CD4-positive, alpha-beta memory T cell (primary cell): Measurements from ENCODE around the gene CFAP251. TPM values are rescaled to one million over a fixed set of nuclear protein-coding genes. Genes with fewer than 3 reads are reported as not detected.
A peak's percentile ranks its signal among the peaks of the same experiment; 100 is the strongest.

Experiments
- CTCF ChIA-PET: fragments of 350-600 bp; sonication (Branson Sonifier 250); formaldehyde crosslinking; loops from one replicate; lab custom pipeline; 2021; ENCODE audit warnings: inconsistent platforms; ENCODE audit not compliant: partially characterized antibody; lab: Charles Lee
- POLR2A ChIA-PET: fragments of 350-600 bp; sonication (Branson Sonifier 250); formaldehyde crosslinking; loops from one replicate; lab custom pipeline; 2021; ENCODE audit not compliant: partially characterized antibody; lab: Charles Lee
- DNase-seq, 5 donors: peaks; one replicate each; pipeline versions ENCODE4 v3.0.0 to v3.0.0-alpha.2; 2020 to 2022; ENCODE audit warnings: mixed read lengths in 1 of 5
- H3K27ac ChIP-seq: one replicate; pipeline ENCODE4 v1.7.0; 2013; ENCODE audit warnings: low read depth, low read length
- H3K27me3 ChIP-seq: 2 replicates; pipeline ENCODE4 v1.7.0; 2013; ENCODE audit warnings: mild to moderate bottlenecking, low read length, moderate library complexity; ENCODE audit not compliant: insufficient read depth
- H3K36me3 ChIP-seq: 2 replicates; pipeline ENCODE4 v1.7.0; 2013; ENCODE audit warnings: mild to moderate bottlenecking, low read length, moderate library complexity; ENCODE audit not compliant: insufficient read depth
- H3K4me1 ChIP-seq: 2 replicates; pipeline ENCODE4 v1.7.0; 2013; ENCODE audit warnings: mild to moderate bottlenecking, low read length, moderate library complexity; ENCODE audit not compliant: insufficient read depth
- H3K4me3 ChIP-seq, 2 donors: one replicate each; pipeline ENCODE4 v1.7.0; 2013; ENCODE audit warnings: low read length in 2 of 2, mild to moderate bottlenecking in 1 of 2
- H3K9me3 ChIP-seq, 2 donors: one replicate each; pipeline ENCODE4 v1.7.0; 2013; ENCODE audit warnings: low read length in 2 of 2, control low read depth in 1 of 2; ENCODE audit not compliant: control insufficient read depth in 1 of 2
- H3K27ac Mint-ChIP-seq, 7 donors: one replicate each; pipeline ENCODE4 v1.8.0; 2020 to 2021; ENCODE audit warnings: mixed read lengths in 7 of 7, mild to moderate bottlenecking in 6 of 7, inconsistent platforms in 3 of 7, moderate library complexity in 3 of 7
- H3K27me3 Mint-ChIP-seq, 2 donors: one replicate each; pipeline ENCODE4 v1.8.0; 2020 to 2021; ENCODE audit warnings: mixed read lengths in 2 of 2
- H3K36me3 Mint-ChIP-seq, 2 donors: one replicate each; pipeline ENCODE4 v1.8.0; 2020 to 2021; ENCODE audit warnings: mixed read lengths in 2 of 2, inconsistent platforms in 1 of 2, mild to moderate bottlenecking in 1 of 2
- H3K4me1 Mint-ChIP-seq, 4 donors: one replicate each; pipeline ENCODE4 v1.8.0; 2020 to 2021; ENCODE audit warnings: mixed read lengths in 4 of 4, mild to moderate bottlenecking in 1 of 4
- H3K4me3 Mint-ChIP-seq, 8 donors: one replicate each; pipeline ENCODE4 v1.8.0; 2020 to 2021; ENCODE audit warnings: mixed read lengths in 8 of 8, mild to moderate bottlenecking in 7 of 8, moderate library complexity in 6 of 8, inconsistent platforms in 3 of 8
- H3K9me3 Mint-ChIP-seq, 8 donors: one replicate each; pipeline ENCODE4 v1.8.0; 2020 to 2021; ENCODE audit warnings: mixed read lengths in 8 of 8, mild to moderate bottlenecking in 5 of 8, inconsistent platforms in 3 of 8, moderate library complexity in 1 of 8
- intact Hi-C: fragments of 100-400 bp; cut with micrococcal nuclease; formaldehyde crosslinking; loops from one replicate; pipeline ENCODE4 v1.15.1; 2023
- polyA plus RNA-seq, 2 donors: library from polyadenylated mRNA; unstranded; fragments of 300-500 nt; fragmentation: Illumina TruSeq; gene quantifications; one replicate each; pipeline ENCODE4 v1.2.3, GENCODE V29; 2021
- total RNA-seq, 2 experiments: library from RNA; stranded (reverse); gene quantifications; one replicate each; pipeline ENCODE4 v1.2.3, GENCODE V29; 2021

CFAP251 gene
- total and polyA plus RNA-seq, 4 experiments from 2014 or later: 0.21 to 0.44 (median 0.23) TPM; not detected in 1

DNA sequence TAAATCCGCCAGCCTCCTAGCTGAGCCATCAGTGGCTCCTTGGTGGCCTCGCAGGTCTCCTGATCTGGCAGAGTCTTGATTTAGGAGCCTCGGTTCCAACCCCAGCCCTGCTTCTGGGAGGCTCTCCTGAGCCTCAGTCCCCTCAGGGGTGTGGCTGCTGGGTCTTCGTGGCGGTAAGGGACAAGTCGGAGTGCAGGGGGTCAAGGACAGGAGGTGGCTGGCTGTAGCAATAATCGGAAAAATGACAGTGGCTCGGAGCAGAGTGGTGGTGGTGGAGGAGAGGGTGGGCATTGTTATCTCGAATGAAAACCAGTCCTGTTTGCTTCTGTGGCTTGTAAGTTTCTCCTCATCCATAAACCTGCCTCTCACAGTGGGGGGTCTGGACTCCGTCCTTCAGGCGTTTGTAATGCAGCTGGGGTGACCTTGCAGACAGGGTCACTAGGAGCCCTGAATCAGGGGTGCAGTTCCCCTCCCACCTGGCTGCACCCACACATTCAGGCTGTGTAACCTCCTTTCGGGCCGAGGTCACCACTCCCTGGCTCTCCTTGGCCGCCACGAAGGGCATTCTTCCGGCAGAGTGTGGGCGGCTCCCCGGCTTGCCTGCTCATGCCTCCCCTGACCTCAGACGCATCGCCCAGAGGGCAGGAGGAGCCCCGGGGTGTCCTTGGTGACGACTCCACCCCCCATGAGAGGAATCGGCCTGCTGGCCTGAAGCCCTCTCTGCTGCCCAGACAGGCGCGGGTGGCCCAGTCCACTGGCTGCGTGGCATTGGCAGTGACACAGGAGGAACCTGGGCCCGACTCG is 111.4 kb downstream of the CFAP251 start:
- peak overlapping the region in 2 of 7 donors; percentile 23 to 48 for H3K27ac Mint-ChIP-seq
- Histone ChIP-seq H3K9me3 (no peaks in the 10 kb centered on the region), H3K27ac (no peak overlapping the region), H3K27me3 (no peaks in the 10 kb centered on the region), H3K4me3 (no peak overlapping the region), H3K4me1 (no peaks in the 10 kb centered on the region), H3K36me3 (no peaks in the 10 kb centered on the region)
- no peaks in the 10 kb centered on the region for H3K36me3 Mint-ChIP-seq
- POLR2A ChIA-PET: no interaction called here
- CTCF ChIA-PET: interaction anchor here (2.8 kb wide), 1 partner anchor 112 kb away, joined by 12 read pairs; the partner anchor contains the start of gene CFAP251
- intact Hi-C loops: no loop called here
- peaks cover 0 to 4% of the 10 kb centered on the region in 2 donors for H3K27me3 Mint-ChIP-seq
- H3K4me1 Mint-ChIP-seq: peaks cover 1 to 8% (median 3%) of the 10 kb centered on the region in 4 donors
- no peak for DNase-seq
- H3K9me3 Mint-ChIP-seq: no peaks in the 10 kb centered on the region
- peak overlapping the region in 1 of 8 donors; percentile 38 for H3K4me3 Mint-ChIP-seq

DNA sequence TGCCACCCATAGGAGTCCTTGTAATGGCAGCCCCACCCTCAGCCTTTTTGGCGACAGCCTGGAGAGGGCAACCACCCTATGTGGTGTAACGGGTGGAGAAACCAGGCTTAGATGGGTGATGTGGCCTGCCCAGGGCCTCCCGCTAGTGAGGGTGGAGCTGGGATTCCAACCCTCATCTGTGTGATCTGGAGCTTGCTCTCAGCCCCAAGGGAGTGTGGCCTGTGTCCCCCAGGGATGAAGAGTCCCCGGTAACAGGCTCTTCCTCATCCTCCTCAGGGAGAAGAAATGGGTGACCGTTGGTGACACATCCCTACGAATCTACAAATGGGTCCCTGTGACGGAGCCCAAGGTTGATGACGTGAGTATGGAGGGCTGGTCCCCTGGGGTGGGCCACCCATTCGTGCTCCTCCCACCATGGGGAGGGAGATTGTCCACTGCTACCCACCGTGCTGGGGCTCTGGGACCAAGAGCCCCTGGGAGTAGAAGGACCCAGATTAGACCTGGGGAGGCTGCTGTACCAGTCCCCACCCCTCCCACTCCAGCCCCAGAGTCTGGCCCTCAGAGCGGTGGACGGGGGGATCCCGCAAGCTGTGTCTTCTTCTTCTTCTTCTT is 112.1 kb downstream of the CFAP251 start:
- no peak overlapping the region for H3K4me3 ChIP-seq
- H3K27ac ChIP-seq: no peak overlapping the region
- no peak overlapping the region for H3K4me3 Mint-ChIP-seq
- no peaks in the 10 kb centered on the region for H3K9me3 ChIP-seq
- no peaks in the 10 kb centered on the region for H3K36me3 ChIP-seq
- ChIA-PET POLR2A (interaction anchor here (0.5 kb wide), 1 partner anchor 368 kb away, joined by 3 read pairs; no protein-coding TSS in a partner anchor), CTCF (interaction anchor here (2.0 to 2.8 kb wide), 2 partner anchors 11 to 113 kb away, joined by 5 to 12 read pairs; partner anchors contain the start of gene CFAP251)
- intact Hi-C loops: no loop called here
- H3K27me3 ChIP-seq: no peaks in the 10 kb centered on the region
- peaks cover 0 to 3% of the 10 kb centered on the region in 2 donors for H3K36me3 Mint-ChIP-seq
- H3K9me3 Mint-ChIP-seq: no peaks in the 10 kb centered on the region
- no peak overlapping the region for H3K27ac Mint-ChIP-seq
- no peak for DNase-seq
- peaks cover 1 to 8% (median 3%) of the 10 kb centered on the region in 4 donors for H3K4me1 Mint-ChIP-seq
- H3K4me1 ChIP-seq: no peaks in the 10 kb centered on the region
- H3K27me3 Mint-ChIP-seq: peaks cover 0 to 4% of the 10 kb centered on the region in 2 donors

DNA sequence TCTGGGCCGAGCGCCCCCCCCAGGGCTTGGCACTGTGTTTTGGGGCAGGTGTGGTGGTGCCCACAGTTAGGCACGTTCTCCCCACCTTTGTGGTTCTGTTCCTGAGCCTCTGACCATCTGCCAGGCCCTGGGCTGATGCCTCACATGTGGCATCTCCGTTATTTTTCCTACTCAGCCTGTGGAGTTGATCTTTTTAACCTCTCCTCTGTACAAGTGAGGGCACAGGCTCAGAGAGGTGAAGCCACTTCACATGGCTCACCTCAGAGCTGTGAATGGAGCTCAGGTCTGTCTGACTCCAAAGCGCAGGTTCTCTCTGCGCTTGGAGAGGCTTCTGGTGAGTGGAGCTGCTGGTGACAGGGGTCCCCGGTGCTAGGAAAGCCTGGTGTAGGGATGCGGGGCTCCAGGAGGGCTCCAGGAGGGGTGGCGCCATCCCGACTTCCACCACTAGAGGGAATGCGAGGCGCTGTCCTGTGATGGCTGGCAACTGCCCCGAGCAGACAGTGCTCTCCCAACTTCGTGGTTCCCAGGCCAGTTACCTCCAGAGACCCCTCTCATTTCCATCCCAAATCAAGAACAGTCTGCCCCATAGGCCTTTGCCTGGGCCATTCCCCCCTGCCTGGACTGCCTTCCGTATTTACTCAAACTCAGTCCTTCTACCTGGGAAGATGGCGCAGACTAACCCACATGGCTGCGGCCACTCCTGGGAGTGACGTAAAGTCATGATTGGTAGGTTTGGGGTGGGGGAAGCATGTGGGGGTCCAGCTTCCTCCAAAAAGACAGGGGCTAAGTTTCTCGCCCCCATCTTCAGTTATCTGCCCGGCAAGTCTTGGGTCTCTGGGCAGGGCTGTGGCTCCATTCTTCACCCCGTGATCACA is 113.2 kb downstream of the CFAP251 start:
- Histone ChIP-seq H3K27me3 (no peaks in the 10 kb centered on the region), H3K27ac (no peak overlapping the region), H3K4me1 (no peaks in the 10 kb centered on the region), H3K4me3 (no peak overlapping the region), H3K9me3 (no peaks in the 10 kb centered on the region), H3K36me3 (no peaks in the 10 kb centered on the region)
- H3K27me3 Mint-ChIP-seq: peaks cover 0 to 4% of the 10 kb centered on the region in 2 donors
- H3K4me3 Mint-ChIP-seq: no peak overlapping the region
- H3K9me3 Mint-ChIP-seq: no peaks in the 10 kb centered on the region
- CTCF ChIA-PET: interaction anchor here (1.3 to 2.8 kb wide), 3 partner anchors 10 to 114 kb away, joined by 3 to 12 read pairs (median 5); partner anchors contain the start of gene CFAP251
- POLR2A ChIA-PET: no interaction called here
- intact Hi-C loops: no loop called here
- H3K36me3 Mint-ChIP-seq: peaks cover 0 to 3% of the 10 kb centered on the region in 2 donors
- H3K4me1 Mint-ChIP-seq: peaks cover 1 to 8% (median 3%) of the 10 kb centered on the region in 4 donors
- peak overlapping the region in 1 of 7 donors; percentile 30 for H3K27ac Mint-ChIP-seq
- peak in 2 of 5 donors; percentile 19 to 24 for DNase-seq

DNA sequence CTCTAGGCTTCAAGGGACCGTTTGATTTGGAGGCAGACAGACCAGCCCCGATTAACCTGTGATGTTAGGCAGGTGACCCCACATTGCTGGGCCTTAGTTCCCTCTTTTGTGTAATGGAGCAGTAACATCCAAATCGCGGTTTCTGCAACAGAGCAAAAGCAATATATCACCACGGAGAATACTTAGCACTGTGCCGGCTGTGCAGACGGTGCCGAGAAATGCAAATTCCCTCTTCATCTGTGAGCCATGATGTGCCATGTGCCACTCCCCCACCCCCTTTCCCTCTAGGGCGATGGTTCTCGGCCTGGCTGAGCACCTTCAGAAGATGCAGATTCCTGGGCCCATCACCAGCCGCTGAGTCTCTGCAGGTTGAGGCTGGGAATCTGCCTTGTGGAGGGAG is 114.2 kb downstream of the CFAP251 start:
- Mint-ChIP-seq H3K27me3 (peaks cover 0 to 4% of the 10 kb centered on the region in 2 donors), H3K4me3 (no peak overlapping the region), H3K4me1 (peaks cover 1 to 8% (median 3%) of the 10 kb centered on the region in 4 donors), H3K9me3 (no peaks in the 10 kb centered on the region), H3K36me3 (peaks cover 0 to 3% of the 10 kb centered on the region in 2 donors), H3K27ac (no peak overlapping the region)
- Histone ChIP-seq H3K27ac (no peak overlapping the region), H3K4me3 (no peak overlapping the region), H3K4me1 (no peaks in the 10 kb centered on the region), H3K36me3 (no peaks in the 10 kb centered on the region), H3K9me3 (no peaks in the 10 kb centered on the region), H3K27me3 (no peaks in the 10 kb centered on the region)
- no peak for DNase-seq
- ChIA-PET POLR2A (no interaction called here), CTCF (interaction anchor here (1.1 to 2.8 kb wide), 4 partner anchors 9 to 115 kb away, joined by 3 to 12 read pairs (median 4); partner anchors contain the start of gene CFAP251)
- intact Hi-C loops: no loop called here

DNA sequence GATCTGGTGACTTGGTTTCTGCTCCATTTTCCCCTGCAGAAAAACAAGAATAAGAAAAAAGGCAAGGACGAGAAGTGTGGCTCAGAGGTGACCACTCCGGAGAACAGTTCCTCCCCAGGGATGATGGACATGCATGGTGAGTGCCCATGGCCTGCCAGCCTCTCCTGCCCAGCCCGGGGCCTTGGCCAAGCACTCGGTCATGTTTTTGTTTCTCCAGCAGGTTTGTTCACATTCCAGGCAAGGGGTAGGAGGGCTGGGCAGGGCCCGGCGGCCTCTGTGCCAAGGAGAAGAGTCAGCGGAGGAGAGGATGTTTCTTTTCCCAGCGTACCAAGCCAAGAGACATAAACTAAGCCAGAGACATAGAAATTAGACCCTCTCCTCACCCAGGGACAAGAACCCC is 116.9 kb downstream of the CFAP251 start:
- intact Hi-C loops: no loop called here
- Mint-ChIP-seq H3K4me3 (no peak overlapping the region), H3K36me3 (peaks cover 0 to 3% of the 10 kb centered on the region in 2 donors), H3K27ac (no peak overlapping the region), H3K27me3 (no peaks in the 10 kb centered on the region), H3K9me3 (no peaks in the 10 kb centered on the region), H3K4me1 (peaks cover 0 to 3% (median 0%) of the 10 kb centered on the region in 4 donors)
- ChIA-PET POLR2A (no interaction called here), CTCF (no interaction called here)
- no peaks in the 10 kb centered on the region for H3K27me3 ChIP-seq
- H3K4me3 ChIP-seq: no peak overlapping the region
- no peaks in the 10 kb centered on the region for H3K36me3 ChIP-seq
- no peaks in the 10 kb centered on the region for H3K9me3 ChIP-seq
- no peak overlapping the region for H3K27ac ChIP-seq
- H3K4me1 ChIP-seq: no peaks in the 10 kb centered on the region
- DNase-seq: no peak

DNA sequence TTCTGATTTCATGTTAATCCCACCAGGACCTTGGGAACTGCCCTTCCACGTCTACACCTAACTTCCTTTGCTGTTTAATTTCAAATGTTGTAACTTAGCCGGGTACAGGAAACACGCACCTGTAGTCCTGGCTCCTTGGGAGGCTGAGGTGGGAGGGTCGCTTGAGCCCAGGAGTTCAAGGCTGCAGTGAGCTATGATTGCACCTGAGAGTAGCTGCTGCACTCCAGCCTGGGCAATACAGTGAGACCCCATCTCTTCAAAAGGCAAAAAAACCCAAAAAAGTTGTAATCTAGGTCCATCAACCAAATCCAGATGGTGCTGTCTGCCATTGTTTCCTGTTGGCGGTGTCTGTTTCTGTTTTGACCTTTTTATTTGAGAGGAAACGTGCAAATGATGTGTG is 117.8 kb downstream of the CFAP251 start:
- ChIA-PET POLR2A (no interaction called here), CTCF (interaction anchor here (1.0 kb wide), 1 partner anchor 12 kb away, joined by 3 read pairs; no protein-coding TSS in a partner anchor)
- no peaks in the 10 kb centered on the region for H3K4me1 ChIP-seq
- H3K27me3 ChIP-seq: no peaks in the 10 kb centered on the region
- no peaks in the 10 kb centered on the region for H3K27me3 Mint-ChIP-seq
- H3K36me3 Mint-ChIP-seq: peaks cover 0 to 3% of the 10 kb centered on the region in 2 donors
- no peaks in the 10 kb centered on the region for H3K9me3 Mint-ChIP-seq
- intact Hi-C loops: no loop called here
- H3K4me3 ChIP-seq: no peak overlapping the region
- no peak overlapping the region for H3K27ac ChIP-seq
- no peak overlapping the region for H3K4me3 Mint-ChIP-seq
- no peaks in the 10 kb centered on the region for H3K36me3 ChIP-seq
- H3K4me1 Mint-ChIP-seq: peaks cover 0 to 3% (median 0%) of the 10 kb centered on the region in 4 donors
- no peak overlapping the region for H3K27ac Mint-ChIP-seq
- DNase-seq: no peak
- no peaks in the 10 kb centered on the region for H3K9me3 ChIP-seq
